Inflammatory macrophage (primary cell): ENCODE data around the gene CSNK1G1.
A peak's percentile ranks its signal among the peaks of the same experiment; 100 is the strongest.

Source experiments
- DNase-seq, 2 donors: peaks; one replicate each; pipeline ENCODE4 v3.0.0-alpha.2; 2020 to 2022

Gene CSNK1G1

GRCh38 chr15:64187396-64188191 is 168.4 kb downstream of the CSNK1G1 start:
- DNase-seq, result no peak

GRCh38 chr15:64185146-64185911 is 170.6 kb downstream of the CSNK1G1 start:
- DNase-seq, result no peak

GRCh38 chr15:64182859-64183370 is 173.1 kb downstream of the CSNK1G1 start:
- peak; percentile 50 to 79 for DNase-seq

DNA sequence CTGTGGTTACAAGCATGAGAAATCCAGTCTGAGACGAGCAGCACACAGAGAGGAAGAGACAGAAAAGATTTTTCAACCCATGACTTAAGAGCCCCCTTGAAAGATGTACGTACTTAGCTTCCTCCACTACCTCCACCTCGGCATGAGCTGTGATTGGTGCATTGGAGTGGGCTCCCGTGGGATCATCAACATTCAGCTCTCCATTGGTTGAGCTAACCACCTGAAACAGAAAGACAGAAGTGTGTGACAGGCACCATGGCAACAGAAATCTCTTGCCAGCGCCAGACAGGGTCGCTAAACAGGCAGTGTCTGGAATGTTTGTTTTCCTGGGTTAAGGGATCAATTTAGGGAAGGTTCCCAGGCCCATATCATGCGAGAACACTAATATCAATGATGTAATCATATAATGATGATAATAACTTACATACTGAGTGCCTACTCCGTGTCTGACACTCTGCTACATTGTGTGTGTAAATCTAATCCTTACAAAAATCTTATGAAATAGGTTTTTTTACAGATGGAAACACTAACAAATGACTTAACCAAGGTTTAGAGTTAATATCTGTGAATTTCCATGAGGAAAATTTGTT is 175.6 kb downstream of the CSNK1G1 start:
- no peak for DNase-seq

- no peak for DNase-seq
These were observed 189.7 kb downstream of the CSNK1G1 start for GRCh38 chr15:64166102-64166890.

DNA sequence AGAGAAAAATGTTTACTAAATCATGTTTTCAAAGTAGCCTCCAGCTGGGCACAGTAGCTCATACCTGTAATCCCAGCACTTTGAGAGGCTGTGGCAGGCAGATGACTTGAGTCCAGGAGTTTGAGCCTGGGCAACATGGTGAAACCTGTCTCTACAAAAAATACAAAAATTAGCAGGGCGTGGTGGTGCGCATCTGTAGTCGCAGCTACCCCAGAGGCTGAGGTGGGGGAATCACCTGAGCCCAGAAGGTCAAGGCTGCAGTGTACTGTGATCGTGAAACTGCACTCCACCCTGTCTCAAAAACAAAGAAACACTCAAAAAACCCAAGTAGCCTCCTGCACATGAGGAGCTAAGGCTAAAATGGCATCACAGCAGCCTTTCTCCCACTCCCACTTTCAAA is 191.5 kb downstream of the CSNK1G1 start:
- no peak for DNase-seq

- DNase-seq, result peak; percentile 57 to 67
These were observed 192.2 kb downstream of the CSNK1G1 start for GRCh38 chr15:64163659-64164362.

- DNase-seq, result peak; percentile 98 to 99
These were observed 192.9 kb downstream of the CSNK1G1 start, which contains the start of gene PPIB for GRCh38 chr15:64162869-64163658. PPIB (minus strand) TSS chr15:64163022; CDS start chr15:64162986, 36 bp downstream.

DNA sequence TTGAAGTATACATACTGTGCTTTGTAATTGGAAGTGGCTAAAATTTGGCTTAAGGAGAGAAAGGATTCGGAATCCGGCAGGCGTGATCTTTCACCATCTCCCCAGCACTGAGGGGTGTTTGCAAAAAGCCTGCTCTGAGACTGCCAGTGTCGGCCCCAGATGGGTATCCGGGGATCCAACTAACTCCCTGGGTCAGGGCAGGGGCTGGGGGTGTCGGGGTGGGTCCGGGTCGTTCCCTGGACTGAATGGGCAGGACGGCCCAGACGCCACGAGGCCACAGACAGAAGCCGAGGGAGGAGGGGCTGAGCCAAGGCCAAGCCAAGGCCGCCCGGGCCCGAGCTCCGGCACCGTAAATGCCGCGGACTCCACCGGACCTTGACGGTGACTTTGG is 193.5 kb downstream of the CSNK1G1 start:
- no peak for DNase-seq

- no peak for DNase-seq
These were observed 194.1 kb downstream of the CSNK1G1 start for GRCh38 chr15:64161688-64162477.

- DNase-seq, result no peak
These were observed 197.4 kb downstream of the CSNK1G1 start for GRCh38 chr15:64158363-64159134.

GRCh38 chr15:64157599-64158125 is 198.3 kb downstream of the CSNK1G1 start:
- DNase-seq, result no peak

DNA sequence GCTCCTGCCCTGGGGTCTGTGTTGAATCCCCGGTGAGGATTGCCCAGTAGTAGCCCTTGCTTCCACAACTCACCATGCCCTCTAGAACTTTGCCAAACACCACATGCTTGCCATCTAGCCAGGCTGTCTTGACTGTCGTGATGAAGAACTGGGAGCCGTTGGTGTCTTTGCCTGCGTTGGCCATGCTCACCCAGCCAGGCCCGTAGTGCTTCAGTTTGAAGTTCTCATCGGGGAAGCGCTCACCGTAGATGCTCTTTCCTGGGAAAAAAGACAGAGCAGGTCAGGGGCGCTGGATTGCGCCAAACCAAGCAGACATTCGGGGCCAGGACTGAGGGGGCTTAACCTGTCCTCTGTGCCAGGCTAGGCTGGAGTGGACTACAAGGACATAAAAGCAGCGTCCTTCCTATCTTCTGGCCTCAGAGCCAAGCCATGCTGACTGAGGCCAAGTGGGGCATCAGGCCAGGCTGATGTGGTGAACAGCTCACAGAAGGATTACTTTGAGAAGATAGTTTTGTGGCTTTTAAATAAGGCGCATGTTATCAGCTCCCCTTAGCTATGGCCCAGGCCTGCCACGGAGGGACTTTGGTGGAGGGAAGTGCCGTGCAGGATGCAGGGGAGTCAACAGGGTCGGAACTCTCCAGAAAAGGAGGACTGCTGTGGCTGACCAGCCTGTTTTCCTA is 199.2 kb downstream of the CSNK1G1 start:
- no peak for DNase-seq

GRCh38 chr15:64155802-64156651 is 199.9 kb downstream of the CSNK1G1 start:
- no peak for DNase-seq

GRCh38 chr15:64153480-64154367 is 202.2 kb downstream of the CSNK1G1 start:
- DNase-seq, result peak; percentile 87 to 91
